Colonic mucosa (tissue), 4 donors: ENCODE measurements around the gene ST8SIA5. TPM values are rescaled to one million over a fixed set of nuclear protein-coding genes. Genes with fewer than 3 reads are reported as not detected.

Experiments used
- DNase-seq: peaks from one replicate; pipeline ENCODE4 v3.0.0-alpha.2; 2020
- H3K27ac ChIP-seq: fragments of 200-600 bp; one replicate; pipeline ENCODE4 v1.8.0; 2021
- H3K27me3 ChIP-seq: fragments of 200-600 bp; one replicate; pipeline ENCODE4 v1.8.0; 2021
- H3K36me3 ChIP-seq: fragments of 200-600 bp; one replicate; pipeline ENCODE4 v1.8.0; 2021
- H3K4me1 ChIP-seq: fragments of 200-600 bp; one replicate; pipeline ENCODE4 v1.8.0; 2021; ENCODE audit warnings: mild to moderate bottlenecking
- H3K4me3 ChIP-seq: fragments of 200-600 bp; one replicate; pipeline ENCODE4 v1.8.0; 2021
- H3K9ac ChIP-seq, 2 donors: one replicate each; pipeline ENCODE4 v1.7.0; 2013; ENCODE audit warnings: control low read depth in 2 of 2, low read depth in 2 of 2, low read length in 2 of 2
- H3K9me3 ChIP-seq: fragments of 200-600 bp; one replicate; pipeline ENCODE4 v1.8.0; 2021
- CTCF ChIP-seq: fragments of 200-600 bp; IDR thresholded peaks from one replicate; pipeline ENCODE4 v1.8.0; 2022; ENCODE audit warnings: antibody characterized with exemption, mild to moderate bottlenecking
- intact Hi-C: fragments of 100-400 bp; cut with DNase I; formaldehyde crosslinking; loops from one replicate; pipeline ENCODE4 v1.14.1; 2022
- total RNA-seq, 2 donors: library from RNA; stranded (reverse); fragmentation: NEBNext Ultra II Directional in 1 of 2; extraction: Animal tissue kit (Norgen Biotek cat#: 25700) in 1 of 2; gene quantifications; one replicate each; pipeline ENCODE4 v1.2.1, GENCODE V29; 2021
- donor health status: healthy.
- donor health status: DM: no; HTN: no; CAD: no.
- donor health status: DM: no; HTN: no; CAD: no.

The ST8SIA5 gene
- total RNA-seq, 2 donors from 2014 or later = 0.32 to 0.37 TPM

DNA sequence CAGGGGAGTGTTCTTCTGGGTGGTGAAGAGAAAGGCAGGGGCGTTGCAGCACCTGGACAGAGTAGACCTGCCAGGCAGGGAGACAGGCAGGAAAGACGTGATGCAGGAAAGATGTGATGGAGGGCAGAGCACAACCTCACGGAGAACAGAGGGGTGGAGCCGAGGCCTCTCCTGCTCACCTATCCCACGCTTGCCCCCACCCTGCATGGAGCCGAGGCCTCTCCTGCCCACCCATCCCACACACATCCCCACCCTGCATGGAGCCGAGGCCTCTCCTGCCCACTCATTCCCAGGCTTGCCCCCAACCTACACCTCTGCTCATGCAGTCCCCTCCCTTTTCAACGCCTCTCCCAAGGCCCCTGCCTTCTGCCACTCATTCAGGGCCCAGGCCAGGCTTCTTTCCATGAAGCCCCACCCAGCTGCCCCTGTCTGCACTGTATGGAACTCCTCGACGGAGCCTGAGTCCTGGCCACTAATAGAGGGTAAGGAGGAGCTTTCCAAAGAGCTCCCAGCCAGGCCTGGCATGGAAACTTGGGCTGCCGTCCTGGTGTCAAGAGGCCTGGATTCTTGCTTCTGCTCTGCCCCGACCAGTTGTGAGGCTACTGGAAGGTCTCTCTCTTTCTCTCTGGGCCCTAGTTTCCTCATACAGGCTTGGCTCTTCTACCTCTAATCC is 67.9 kb downstream of the ST8SIA5 start:
- no peaks in the 10 kb centered on the region for H3K27me3 ChIP-seq
- intact Hi-C loops = loop anchor here (10.0 kb wide), 1 partner anchor 84 kb away; no protein-coding TSS in a partner anchor
- DNase-seq = no peak
- H3K36me3 ChIP-seq = no peaks in the 10 kb centered on the region
- no peak for TF ChIP-seq CTCF
- no peak overlapping the region for H3K9ac ChIP-seq
- H3K9me3 ChIP-seq = no peaks in the 10 kb centered on the region
- no peak overlapping the region for H3K27ac ChIP-seq
- no peak overlapping the region for H3K4me3 ChIP-seq
- H3K4me1 ChIP-seq = no peaks in the 10 kb centered on the region

- TF ChIP-seq CTCF = no peak
These were observed 70.7 kb downstream of the ST8SIA5 start for GRCh38 chr18:46686186-46686585.

GRCh38 chr18:46683252-46683651 is 73.6 kb downstream of the ST8SIA5 start:
- no peaks in the 10 kb centered on the region for H3K36me3 ChIP-seq
- no peak overlapping the region for H3K27ac ChIP-seq
- no peaks in the 10 kb centered on the region for H3K4me1 ChIP-seq
- DNase-seq = no peak
- TF ChIP-seq CTCF = no peak
- no peak overlapping the region for H3K4me3 ChIP-seq
- H3K27me3 ChIP-seq = no peaks in the 10 kb centered on the region
- no peaks in the 10 kb centered on the region for H3K9me3 ChIP-seq
- intact Hi-C loops = loop anchor here (10.0 kb wide), 1 partner anchor 78 kb away; no protein-coding TSS in a partner anchor
- H3K9ac ChIP-seq = no peak overlapping the region

More at GRCh38 chr18:46686186-46686585, 70.7 kb downstream of the ST8SIA5 start:
- Histone ChIP-seq H3K9me3 (no peaks in the 10 kb centered on the region), H3K4me1 (no peaks in the 10 kb centered on the region), H3K36me3 (no peaks in the 10 kb centered on the region), H3K4me3 (no peak overlapping the region), H3K27me3 (no peaks in the 10 kb centered on the region), H3K9ac (no peak overlapping the region), H3K27ac (no peak overlapping the region)
- intact Hi-C loops = loop anchor here (10.0 kb wide), 1 partner anchor 81 kb away; no protein-coding TSS in a partner anchor
- no peak for DNase-seq

GRCh38 chr18:46680784-46681695 is 75.8 kb downstream of the ST8SIA5 start:
- Histone ChIP-seq H3K9ac (no peak overlapping the region), H3K4me3 (no peak overlapping the region), H3K36me3 (no peaks in the 10 kb centered on the region), H3K27ac (no peak overlapping the region), H3K9me3 (no peaks in the 10 kb centered on the region), H3K27me3 (no peaks in the 10 kb centered on the region), H3K4me1 (no peaks in the 10 kb centered on the region)
- intact Hi-C loops = loop anchor here (10.0 kb wide), 1 partner anchor 76 kb away; no protein-coding TSS in a partner anchor
- TF ChIP-seq CTCF = no peak
- no peak for DNase-seq

DNA sequence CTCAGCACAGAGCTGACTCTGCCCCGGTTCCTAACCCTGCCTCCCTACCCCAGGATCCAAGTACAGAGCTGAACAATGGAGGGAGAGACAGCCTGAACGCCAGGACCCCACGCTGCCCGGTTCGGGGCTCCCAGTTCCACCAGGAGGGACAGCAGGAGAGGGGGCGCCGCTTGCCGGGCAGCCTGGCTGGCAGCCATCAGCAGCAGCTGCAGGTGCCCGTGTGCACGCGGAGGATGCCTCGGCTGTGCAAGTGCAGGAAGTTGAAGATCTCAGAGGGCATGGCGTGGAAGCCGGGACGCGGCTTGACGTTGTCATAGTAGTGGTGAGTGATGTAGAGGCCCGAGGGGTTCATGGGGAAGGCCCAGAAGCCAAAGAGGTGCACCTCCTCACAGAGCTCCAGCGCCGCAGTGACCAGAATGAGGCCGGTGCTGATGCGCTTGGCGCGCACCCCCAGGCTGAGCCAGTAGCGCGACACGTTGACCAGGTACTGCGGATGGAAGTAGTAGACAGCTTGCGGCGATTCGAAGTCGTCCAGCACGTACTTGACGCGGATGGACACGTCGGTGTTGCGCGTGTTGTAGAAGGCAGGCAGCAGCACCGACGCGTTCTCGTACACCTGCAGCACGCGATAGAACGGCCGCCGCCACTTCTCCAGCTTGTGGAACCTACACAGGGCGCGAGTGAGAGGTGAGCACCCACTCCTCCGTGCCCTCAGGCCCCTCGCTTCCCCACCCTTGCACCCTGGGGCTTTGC is 76.8 kb downstream of the ST8SIA5 start:
- no peak overlapping the region for H3K9ac ChIP-seq
- no peak overlapping the region for H3K27ac ChIP-seq
- H3K9me3 ChIP-seq = no peaks in the 10 kb centered on the region
- no peak for DNase-seq
- no peaks in the 10 kb centered on the region for H3K4me1 ChIP-seq
- H3K36me3 ChIP-seq = no peaks in the 10 kb centered on the region
- TF ChIP-seq CTCF = no peak
- intact Hi-C loops = loop anchor here (10.0 kb wide), 1 partner anchor 75 kb away; no protein-coding TSS in a partner anchor
- no peaks in the 10 kb centered on the region for H3K27me3 ChIP-seq
- H3K4me3 ChIP-seq = no peak overlapping the region
